Neural crest cell (in vitro differentiated cells): ENCODE data around the gene MAPK10. TPM values are rescaled to one million over a fixed set of nuclear protein-coding genes. Genes with fewer than 3 reads are reported as not detected.
"Not testable (repeated sequence)": the region's sequence is repeated elsewhere in the genome, so short reads cannot be mapped to it uniquely, and the experiment has no call there.

Experiments
- DNase-seq: peaks from one replicate; pipeline ENCODE4 v3.0.0; 2021; ENCODE audit warnings: low read depth, mixed read lengths, low spot score
- H3K27ac Mint-ChIP-seq: one replicate; pipeline ENCODE4 v1.8.0; 2021; ENCODE audit warnings: mild to moderate bottlenecking, mixed read lengths; ENCODE audit not compliant: unreplicated experiment
- H3K27me3 Mint-ChIP-seq: 2 replicates; pipeline ENCODE4 v1.8.0; 2021; ENCODE audit warnings: low read depth, mild to moderate bottlenecking, mixed read lengths
- H3K36me3 Mint-ChIP-seq: 2 replicates; pipeline ENCODE4 v1.8.0; 2021; ENCODE audit warnings: low read depth, mild to moderate bottlenecking, mixed read lengths
- H3K4me1 Mint-ChIP-seq: 2 replicates; pipeline ENCODE4 v1.8.0; 2021; ENCODE audit warnings: mixed read lengths
- H3K4me3 Mint-ChIP-seq: one replicate; pipeline ENCODE4 v1.8.0; 2021; ENCODE audit warnings: mild to moderate bottlenecking, mixed read lengths
- H3K9me3 Mint-ChIP-seq: 2 replicates; pipeline ENCODE4 v1.8.0; 2021; ENCODE audit warnings: mixed read lengths
- CTCF ChIP-seq: fragments of 200-600 bp; sonication (generic); conservative IDR thresholded peaks from 2 replicates; pipeline ENCODE4 v1.5.0; 2021; ENCODE audit warnings: antibody characterized with exemption, mild to moderate bottlenecking
- total RNA-seq: library from RNA; stranded (reverse); gene quantifications from 2 replicates; pipeline ENCODE4 v1.2.1, GENCODE V29; 2021

The MAPK10 gene
- total RNA-seq, 1 donor from 2014 or later, result 62.2 TPM

GRCh38 chr4:86334020-86334750, 25.7 kb downstream of the MAPK10 start:
- Mint-ChIP-seq H3K4me3 (no peak overlapping the region), H3K36me3 (peaks cover 4% of the 10 kb centered on the region), H3K9me3 (peaks cover 4% of the 10 kb centered on the region), H3K27ac (no peak overlapping the region), H3K27me3 (no peaks in the 10 kb centered on the region), H3K4me1 (peaks cover 28% of the 10 kb centered on the region)
- no peak for TF ChIP-seq CTCF
- DNase-seq, result no peak

DNA sequence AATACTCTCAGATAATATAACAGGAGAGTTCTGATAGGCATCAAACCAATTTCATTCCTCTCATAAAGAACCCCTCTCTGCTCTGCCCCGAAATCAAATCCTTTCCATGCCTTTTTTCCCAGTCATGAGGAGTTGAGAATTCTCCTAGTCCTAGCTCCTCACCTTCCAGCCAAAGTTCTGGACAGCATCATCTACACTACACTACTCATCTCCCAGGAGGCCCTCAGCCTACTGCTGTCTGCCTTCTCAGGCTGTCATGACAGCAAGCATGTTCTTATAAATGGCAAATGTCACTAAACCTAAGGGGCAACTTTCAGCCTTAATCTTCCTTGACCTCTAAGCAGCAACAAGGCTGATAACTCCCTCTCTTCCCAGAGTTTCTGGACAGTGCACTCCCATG, 26.6 kb downstream of the MAPK10 start:
- Mint-ChIP-seq H3K27ac (no peak overlapping the region), H3K4me1 (peaks cover 20% of the 10 kb centered on the region), H3K27me3 (no peaks in the 10 kb centered on the region), H3K9me3 (peaks cover 6% of the 10 kb centered on the region), H3K36me3 (peaks cover 6% of the 10 kb centered on the region), H3K4me3 (no peak overlapping the region)
- no peak for DNase-seq
- TF ChIP-seq CTCF, result no peak

DNA sequence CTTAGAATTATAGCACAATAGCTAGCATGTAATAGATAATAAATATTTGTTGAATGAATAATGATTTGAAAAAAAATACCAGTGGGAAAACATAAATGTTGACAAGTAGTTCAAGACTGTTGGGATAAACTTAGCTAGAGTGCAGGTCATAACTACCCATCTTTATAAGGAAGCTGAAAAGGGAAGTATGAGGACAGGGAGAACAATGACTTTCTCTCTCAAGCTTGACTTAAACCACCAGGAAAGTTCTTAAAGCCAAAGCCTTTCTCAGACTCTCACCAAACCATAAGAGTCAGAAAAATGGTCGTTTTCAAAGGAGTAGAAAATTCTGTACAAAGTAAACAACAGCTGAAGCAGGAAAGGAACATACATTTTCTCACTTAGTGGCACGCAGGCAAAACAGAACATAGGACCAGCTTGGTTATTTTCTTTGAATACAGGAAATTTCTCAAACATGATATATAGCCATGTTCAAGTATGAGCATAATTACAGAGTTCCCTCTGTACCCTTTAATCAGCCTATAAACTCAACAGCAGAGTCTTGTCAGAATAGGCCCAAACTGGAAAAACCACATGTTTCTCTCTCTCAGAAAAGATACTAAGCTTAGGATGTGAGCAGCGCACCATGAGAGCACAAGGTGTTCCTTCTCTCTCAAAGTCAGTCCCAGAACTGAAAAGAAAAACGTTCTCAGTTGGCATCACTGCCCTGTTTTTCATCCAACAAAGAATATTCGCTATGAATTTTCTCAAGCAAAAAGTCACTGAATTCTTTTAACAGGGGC, 28.7 kb downstream of the MAPK10 start:
- H3K27me3 Mint-ChIP-seq, result no peaks in the 10 kb centered on the region
- peaks cover 3% of the 10 kb centered on the region for H3K36me3 Mint-ChIP-seq
- H3K4me3 Mint-ChIP-seq, result no peak overlapping the region
- TF ChIP-seq CTCF, result no peak
- H3K9me3 Mint-ChIP-seq, result peaks cover 3% of the 10 kb centered on the region
- H3K27ac Mint-ChIP-seq, result no peak overlapping the region
- DNase-seq, result no peak
- peaks cover 16% of the 10 kb centered on the region for H3K4me1 Mint-ChIP-seq

DNA sequence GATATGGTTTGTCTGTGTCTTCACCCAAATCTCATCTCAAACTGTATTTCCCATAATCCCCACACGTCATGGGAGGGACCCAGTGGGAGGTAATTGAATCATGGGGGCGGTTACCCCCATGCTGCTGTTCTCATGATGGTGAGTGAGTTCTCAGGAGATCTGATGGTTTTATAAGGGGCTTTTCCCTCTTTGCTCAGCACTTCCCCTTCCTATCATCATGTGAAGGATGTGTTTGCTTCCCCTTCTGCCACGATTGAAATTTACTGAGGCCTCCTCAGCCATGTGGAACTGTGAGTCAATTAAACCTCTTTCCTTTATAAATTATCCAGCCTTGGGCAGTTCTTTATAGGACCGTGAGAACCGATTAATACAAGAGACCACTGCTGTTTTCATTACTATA, 29.4 kb downstream of the MAPK10 start:
- DNase-seq, H3K4me3 Mint-ChIP-seq: not testable (repeated sequence)

DNA sequence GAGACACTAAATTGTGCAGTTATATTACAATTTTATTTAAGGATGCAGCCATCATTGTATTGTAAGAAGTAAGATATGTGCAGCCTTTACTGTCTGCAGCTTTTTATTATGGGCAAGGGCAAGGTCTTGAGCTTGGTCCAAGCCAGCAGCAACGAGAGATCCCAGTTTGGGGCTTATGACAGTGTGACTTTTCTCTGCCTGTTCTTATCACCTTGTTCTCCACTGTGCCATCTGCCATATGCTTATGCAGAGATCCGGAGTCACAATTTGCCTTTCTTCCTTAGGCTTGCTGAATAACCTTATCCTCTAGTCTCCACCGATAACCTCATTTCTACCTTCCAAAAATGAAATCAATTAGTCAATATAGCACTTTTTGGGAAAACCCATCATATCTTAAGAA, 30.4 kb downstream of the MAPK10 start:
- H3K9me3 Mint-ChIP-seq, result peaks cover 3% of the 10 kb centered on the region
- no peak for DNase-seq
- H3K4me1 Mint-ChIP-seq, result peaks cover 20% of the 10 kb centered on the region
- peaks cover 3% of the 10 kb centered on the region for H3K36me3 Mint-ChIP-seq
- no peak for TF ChIP-seq CTCF
- no peak overlapping the region for H3K4me3 Mint-ChIP-seq
- no peaks in the 10 kb centered on the region for H3K27me3 Mint-ChIP-seq
- H3K27ac Mint-ChIP-seq, result no peak overlapping the region

More for the DNA sequence above, 29.4 kb downstream of the MAPK10 start:
- H3K27ac Mint-ChIP-seq, H3K27me3 Mint-ChIP-seq, H3K9me3 Mint-ChIP-seq, H3K36me3 Mint-ChIP-seq: not testable (repeated sequence)
- H3K4me1 Mint-ChIP-seq, result peaks cover 20% of the 10 kb centered on the region

DNA sequence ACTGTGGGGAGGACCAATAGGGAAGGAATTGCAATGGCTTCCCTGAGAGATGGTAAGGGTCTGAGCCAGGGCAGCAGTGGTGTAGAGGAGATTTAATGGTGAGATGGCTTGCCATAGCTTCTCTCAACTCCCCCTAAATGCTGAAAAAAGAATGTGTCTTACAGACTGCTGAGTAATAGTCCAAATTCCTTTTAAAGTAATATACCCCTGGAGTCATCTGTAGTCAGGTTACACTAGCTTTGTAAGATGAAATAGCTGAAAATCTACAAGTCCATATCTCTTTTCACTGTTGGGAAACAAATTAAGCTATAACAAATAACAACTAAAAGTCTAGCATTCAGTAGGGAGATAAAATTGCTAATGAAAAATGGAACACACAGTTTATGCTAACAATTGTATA, 33.5 kb downstream of the MAPK10 start:
- Mint-ChIP-seq H3K9me3 (peaks cover 3% of the 10 kb centered on the region), H3K27me3 (no peaks in the 10 kb centered on the region), H3K4me3 (no peak overlapping the region), H3K36me3 (peaks cover 5% of the 10 kb centered on the region), H3K27ac (no peak overlapping the region), H3K4me1 (peaks cover 18% of the 10 kb centered on the region)
- TF ChIP-seq CTCF, result no peak
- no peak for DNase-seq
